Cortex of kidney (tissue), 1 donor: ENCODE measurements around the gene ZNF407.

Experiments
- DNase-seq: peaks from one replicate; lab custom pipeline; 2025; lab: John Stamatoyannopoulos, UW

Gene ZNF407

DNA sequence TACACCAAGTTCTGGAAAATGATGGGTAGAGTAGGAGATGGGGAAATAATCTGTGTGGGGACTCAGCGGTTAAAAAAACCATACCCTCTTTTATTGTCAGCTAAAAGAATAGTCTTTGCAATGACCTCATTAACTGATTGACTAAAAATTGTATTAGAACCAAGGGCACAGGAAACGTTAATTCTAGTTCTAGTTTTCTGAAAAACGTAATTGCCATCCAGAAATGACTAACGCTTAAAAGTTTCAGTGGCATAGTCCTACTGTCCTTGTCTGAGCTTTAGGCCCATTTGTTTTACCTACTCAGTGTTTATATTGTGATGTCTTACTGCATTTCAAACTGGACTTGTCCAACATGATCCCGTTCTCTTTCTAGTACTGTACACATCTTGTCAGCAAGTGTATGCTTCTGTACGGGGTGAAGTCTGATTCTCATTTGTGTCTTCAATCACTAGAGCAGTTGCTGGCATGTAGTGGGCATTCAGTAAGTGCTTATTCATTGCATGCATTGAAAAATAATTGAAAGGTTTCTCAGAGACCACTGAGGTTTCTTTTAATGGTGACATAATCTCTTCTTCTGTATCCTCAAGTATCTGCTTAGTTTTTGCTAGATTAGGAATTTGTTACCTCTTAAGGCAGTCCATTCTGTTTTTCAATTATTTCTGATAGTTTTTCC is 81.5 kb downstream of the ZNF407 start:
- DNase-seq = no peak

GRCh38 chr18:74679679-74680076 is 82.0 kb downstream of the ZNF407 start:
- no peak for DNase-seq

DNA sequence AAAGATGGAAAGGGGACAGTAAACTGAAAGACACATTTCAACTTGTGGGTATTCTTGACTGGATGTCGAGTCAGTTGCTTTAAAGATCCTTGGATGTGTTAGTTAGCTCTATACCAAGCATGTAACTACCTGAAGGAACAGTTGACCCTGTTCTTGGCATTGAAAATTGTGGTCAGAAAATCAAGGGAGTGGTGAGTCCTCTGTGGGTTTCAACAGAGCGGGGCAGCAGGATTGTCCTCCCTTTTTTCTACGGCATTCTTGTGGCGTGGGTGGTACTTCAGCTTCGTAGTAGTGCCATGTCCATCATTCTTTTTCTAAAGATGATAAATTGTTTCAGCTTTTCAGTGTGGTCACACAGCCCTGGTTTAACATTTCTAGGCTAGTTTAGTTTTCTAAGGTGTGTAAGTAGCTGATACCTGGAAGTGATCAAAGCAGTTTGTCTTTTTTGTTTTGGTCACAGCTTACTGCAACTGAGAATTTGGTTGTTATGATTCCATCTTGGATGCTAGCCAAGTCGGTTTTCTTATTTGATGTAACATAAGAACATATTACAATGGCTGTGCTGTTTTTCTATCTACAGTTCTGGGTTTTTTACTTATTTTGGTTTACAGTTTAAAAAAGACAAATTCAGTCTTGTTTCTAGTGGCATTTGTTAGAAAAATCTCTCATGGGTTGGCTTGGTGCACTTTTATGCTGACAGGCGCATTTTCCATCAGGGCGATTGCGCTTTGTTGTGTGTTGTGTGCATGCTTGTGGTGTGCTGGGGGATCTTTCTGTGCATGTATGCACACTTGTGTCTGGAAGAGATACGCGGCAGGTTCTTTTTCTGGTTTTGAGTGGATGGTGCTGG is 84.7 kb downstream of the ZNF407 start:
- DNase-seq = no peak

DNA sequence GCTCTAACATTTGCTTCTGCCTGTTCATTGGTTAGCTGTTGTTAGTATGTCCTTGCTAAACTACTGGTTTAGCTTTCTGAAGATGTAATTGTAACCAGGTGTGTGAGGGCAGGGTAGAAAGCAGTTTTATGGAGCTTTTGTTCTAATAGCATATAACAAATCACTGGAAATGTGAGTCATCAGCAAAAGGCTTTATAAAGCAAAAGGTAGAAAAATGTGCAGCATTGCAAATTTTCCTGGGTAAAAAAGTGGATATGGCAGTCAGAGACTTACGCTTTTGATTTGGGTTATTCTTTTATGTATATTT is 85.3 kb downstream of the ZNF407 start:
- DNase-seq = no peak

GRCh38 chr18:74683573-74683972 is 85.9 kb downstream of the ZNF407 start:
- no peak for DNase-seq

- no peak for DNase-seq
Measured at GRCh38 chr18:74689251-74689650, 91.6 kb downstream of the ZNF407 start.

DNA sequence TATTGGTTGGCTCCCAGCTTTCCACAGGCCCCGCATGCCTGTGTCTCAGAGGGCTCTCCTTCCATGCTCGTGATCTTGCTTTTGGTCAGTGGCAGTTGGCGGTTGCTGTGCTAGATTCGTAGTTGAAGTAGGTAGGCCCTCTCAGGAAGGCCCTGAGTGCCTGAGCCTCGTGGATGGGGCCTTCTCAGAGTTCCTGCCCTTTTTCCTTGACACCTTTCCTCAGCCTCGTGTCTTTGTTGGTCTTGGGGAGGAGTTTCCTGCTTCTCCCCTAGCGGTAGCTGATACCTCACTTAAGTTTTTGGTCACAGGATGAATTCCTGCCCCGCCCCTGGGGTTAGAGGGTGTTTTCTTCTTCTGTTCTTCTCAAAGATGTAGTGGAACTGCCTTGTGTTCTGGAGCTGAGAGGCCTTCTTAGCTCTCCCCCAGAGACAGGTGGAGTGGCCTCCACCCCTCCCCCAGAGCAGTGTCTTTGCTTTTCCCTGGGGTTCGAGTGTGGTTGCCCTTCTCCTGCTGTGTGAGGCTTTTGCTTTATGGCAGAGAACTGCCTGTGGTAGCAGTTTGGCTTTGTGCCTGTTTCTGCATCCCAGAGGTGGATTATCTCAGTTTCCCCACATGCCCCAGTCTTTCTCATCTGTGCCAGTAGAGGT is 94.8 kb downstream of the ZNF407 start:
- no peak for DNase-seq

GRCh38 chr18:74694436-74694835 is 96.8 kb downstream of the ZNF407 start:
- DNase-seq = no peak

GRCh38 chr18:74695170-74695569 is 97.5 kb downstream of the ZNF407 start:
- no peak for DNase-seq

DNA sequence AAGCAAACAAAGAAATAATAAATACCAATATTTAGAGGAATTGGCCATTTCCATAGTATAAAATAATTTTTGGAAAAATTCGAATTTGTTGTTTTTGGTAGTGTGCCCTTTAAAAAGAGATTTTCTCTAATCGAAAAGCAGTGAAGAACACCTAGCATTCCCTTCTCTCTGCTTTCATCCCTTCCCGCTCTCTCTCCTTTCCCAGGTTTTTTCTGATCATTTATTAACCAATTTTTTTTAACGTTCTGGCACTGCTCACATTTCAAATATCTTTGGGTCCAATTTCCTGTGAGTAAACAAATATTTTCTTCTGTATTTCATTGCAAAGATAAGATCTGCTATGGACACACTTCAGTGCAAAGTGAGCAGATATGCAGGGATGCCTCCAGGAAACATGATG is 101.2 kb downstream of the ZNF407 start:
- DNase-seq = no peak

GRCh38 chr18:74699455-74699854 is 101.8 kb downstream of the ZNF407 start:
- DNase-seq = no peak

- DNase-seq = no peak
Measured at GRCh38 chr18:74702950-74703349, 105.3 kb downstream of the ZNF407 start.

DNA sequence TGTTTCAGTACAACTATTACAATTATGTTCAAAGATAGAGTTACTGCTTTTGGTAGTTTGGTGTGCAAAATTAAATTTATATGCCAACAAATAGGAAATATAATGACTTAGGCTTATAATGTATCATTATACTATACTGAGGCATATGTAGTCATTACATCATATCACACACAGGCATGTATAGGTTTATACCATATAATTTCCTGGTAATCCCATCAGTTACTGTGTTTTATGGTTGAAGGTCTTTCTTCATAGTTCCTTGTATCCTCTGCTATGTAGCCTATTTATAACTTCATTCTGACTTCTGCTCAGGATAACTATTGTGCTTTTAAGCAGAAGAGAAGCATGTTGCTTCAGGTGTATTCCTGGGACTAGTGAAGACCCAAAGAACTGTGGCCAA is 110.5 kb downstream of the ZNF407 start:
- no peak for DNase-seq

- no peak for DNase-seq
Measured at GRCh38 chr18:74709452-74709851, 111.8 kb downstream of the ZNF407 start.

DNA sequence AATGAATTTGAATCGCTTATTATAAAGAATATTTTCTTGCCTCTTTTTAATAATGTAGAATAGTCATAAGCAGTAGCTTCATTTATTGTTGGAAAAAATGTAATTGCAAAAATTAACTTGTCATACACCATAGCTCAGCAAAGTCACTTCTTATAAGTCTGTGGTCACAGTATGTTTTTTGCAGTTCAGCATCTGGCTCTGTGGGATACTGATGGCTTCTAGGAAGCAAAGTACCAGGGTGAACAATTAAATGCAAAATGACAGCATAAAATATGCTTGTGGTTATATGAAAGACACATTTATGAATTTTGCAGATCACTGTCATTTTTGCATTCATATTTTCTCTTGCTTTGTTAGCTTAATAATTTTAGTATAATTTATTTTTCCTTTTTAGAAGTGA is 116.5 kb downstream of the ZNF407 start:
- DNase-seq = no peak

DNA sequence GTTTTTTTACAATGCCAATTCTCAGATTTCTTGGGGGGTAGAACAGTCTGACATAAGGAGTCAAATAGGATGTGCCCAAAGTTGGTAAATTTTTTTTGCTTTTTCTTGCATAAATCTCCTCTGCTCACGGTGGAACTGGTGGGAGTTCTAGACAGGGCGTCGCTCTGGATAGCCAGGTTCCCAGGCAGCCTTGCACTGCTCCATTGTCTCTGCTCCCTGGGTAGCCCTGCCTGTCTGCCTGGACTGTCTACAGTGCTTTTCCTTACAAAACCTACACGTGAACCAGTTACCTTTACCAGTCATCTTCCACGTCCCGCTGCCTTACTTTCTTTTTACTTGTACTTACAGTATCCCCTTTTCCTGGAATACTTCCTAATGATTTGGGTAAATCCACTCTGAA is 117.1 kb downstream of the ZNF407 start:
- no peak for DNase-seq

DNA sequence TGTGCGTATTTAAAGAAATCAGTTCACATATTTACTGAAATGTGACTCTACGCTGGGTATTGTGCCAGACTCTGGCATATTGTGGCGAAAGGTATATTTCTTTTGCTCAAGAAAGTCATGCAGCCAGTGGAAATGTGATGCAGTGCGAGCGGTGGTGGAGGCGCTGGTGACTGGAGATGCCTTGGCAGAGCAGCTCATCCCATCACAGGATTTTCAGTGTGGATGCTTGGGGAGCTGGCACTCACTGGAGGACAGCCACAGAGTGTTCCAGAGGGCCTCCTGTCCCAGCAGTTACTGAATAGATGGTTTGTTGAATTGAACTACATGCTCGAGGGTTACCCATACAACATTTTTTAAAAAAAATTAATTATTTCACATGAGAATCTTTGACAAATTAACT is 117.6 kb downstream of the ZNF407 start:
- DNase-seq = no peak

DNA sequence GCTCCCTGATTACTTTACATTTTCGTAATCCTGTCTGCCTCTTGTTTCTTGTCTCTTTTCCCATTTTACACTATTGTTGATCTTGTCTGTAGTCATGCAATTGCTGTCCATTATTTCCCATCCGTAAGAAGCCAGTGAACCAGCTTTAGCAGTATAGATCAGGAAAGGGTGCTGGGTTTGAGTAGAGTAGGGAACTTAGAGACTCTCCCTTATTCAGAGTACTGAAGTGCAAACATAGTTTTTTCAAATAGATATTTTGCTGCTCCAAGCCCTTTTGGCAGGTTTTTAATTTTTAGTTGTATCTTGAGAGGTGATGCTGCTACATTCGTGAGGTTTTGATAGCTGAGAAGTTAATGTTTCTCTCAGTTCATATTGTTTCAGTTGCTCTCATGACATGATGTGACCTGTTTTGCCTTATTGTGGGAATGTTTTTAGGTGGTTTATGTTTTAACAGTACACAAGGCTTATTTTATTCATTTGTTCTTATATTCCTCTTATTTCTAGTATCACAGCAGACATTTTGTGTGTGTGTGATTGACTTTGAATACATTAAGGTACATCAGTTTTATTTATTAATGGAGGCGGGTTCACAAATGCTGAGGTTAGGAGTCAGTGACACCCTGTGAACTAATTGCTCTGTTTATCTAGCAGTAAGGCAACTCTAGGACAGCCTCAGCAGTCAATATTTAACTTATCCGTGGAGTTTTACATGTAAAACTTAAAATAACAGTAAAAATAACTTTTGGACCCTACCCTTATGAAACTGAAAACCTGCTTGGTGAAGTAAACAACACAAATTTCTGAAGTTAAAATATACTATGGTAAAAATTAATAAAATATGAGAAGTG is 118.4 kb downstream of the ZNF407 start:
- DNase-seq = no peak

DNA sequence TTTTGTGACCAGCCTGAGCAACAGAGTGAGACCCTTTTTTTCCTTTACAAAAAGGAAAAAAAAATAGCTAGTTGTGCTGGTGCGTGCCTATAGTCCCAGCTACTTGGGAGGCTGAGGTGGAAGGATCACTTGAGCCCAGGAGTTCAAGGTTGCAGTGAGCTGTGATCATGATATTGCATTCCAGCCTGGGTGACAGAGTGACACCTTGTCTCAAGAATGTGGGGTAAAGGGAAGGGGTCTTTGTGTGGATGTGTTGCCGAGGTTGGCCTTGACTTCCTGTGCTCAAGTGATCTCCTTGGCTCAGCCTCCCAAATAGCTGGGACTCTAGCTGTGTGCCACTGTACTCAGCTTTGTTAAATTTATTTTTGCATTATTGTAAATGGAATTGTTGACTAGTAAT is 120.6 kb downstream of the ZNF407 start:
- no peak for DNase-seq

DNA sequence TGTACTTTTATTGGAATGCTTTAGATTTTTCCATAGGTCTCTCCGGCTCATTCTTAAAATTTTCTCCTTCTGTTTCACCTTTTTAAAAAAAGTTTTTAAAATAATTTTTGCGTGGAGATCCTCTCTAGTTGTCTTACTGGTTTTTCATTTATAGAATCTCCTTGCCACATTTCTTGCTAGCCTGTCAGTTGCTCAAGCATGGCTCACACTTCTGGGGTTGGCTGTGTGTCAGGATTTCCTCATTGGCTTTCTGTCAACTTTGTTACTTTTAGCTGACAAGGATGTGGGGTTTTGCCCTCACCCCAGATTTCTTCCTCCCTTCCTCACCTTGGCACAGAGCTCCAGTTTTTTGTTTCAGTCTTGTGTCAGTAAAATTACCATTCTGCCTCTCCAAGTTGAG is 124.6 kb downstream of the ZNF407 start:
- no peak for DNase-seq

GRCh38 chr18:74724186-74724585 is 126.5 kb downstream of the ZNF407 start:
- no peak for DNase-seq

DNA sequence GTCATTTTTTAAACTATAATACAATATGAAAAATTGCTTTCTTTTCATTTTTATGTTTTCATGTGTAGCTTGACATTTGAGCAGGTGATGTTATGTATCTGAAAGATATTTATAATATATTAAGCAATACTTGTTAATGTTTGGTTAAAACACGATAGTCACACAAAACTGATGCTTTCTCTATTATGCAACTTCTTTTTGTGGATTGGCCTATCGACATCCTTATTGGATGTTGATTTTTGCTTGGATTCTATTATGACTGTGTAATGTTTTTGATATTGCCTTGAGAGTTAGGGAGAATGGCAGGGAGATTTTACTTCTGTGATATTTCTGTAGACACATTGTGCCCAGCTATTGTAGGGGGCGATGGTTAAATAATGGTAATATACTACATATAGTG is 128.0 kb downstream of the ZNF407 start:
- no peak for DNase-seq
